H1 (cell line): Measurements from ENCODE around the gene ADCK2. TPM values are rescaled to one million over a fixed set of nuclear protein-coding genes. Genes with fewer than 3 reads are reported as not detected.
A peak's percentile ranks its signal among the peaks of the same experiment; 100 is the strongest.

Experiments
- BACH1 ChIP-seq: IDR thresholded peaks from 2 replicates; pipeline ENCODE4 v1.6.1; 2012; ENCODE audit warnings: low read length, improper control_type of control experiment
- CBX5 ChIP-seq: fragments of 300-800, 300-1000 bp; sonication (generic); IDR thresholded peaks from 2 replicates; pipeline ENCODE4 v1.7.1; 2016; ENCODE audit warnings: antibody characterized with exemption, low read length, low read depth
- FOSL1 ChIP-seq: IDR thresholded peaks from 2 replicates; pipeline ENCODE4 v1.6.1; 2011; ENCODE audit warnings: mild to moderate bottlenecking, low read depth, low read length, moderate library complexity; ENCODE audit not compliant: insufficient read depth
- GTF2F1 ChIP-seq: IDR thresholded peaks from 2 replicates; pipeline ENCODE4 v1.6.1; 2012; ENCODE audit warnings: low read depth, low read length, improper control_type of control experiment, borderline replicate concordance
- HDAC2 ChIP-seq, 2 experiments: fragments of 300-600 bp in 1 of 2; sonication (generic) in 1 of 2; IDR thresholded peaks; 2 replicates each; pipeline ENCODE4 v1.6.1; 2011 to 2012; ENCODE audit warnings: low read depth in 2 of 2, low read length in 2 of 2, mild to moderate bottlenecking in 2 of 2, moderate library complexity in 2 of 2, borderline replicate concordance in 1 of 2, inconsistent platforms in 1 of 2
- KDM4A ChIP-seq: IDR thresholded peaks from one replicate; pipeline ENCODE4 v1.7.1; 2012; ENCODE audit warnings: low read depth, mild to moderate bottlenecking, moderate library complexity, low read length, inconsistent platforms; ENCODE audit not compliant: severe bottlenecking
- NANOG ChIP-seq: IDR thresholded peaks from 2 replicates; pipeline ENCODE4 v1.6.1; 2011; ENCODE audit warnings: low read length, low read depth, mild to moderate bottlenecking, inconsistent platforms; ENCODE audit not compliant: insufficient read depth, poor library complexity, severe bottlenecking
- POLR2A ChIP-seq, 2 experiments: IDR thresholded peaks; 1 replicate in 1 of 2; 2 replicates in 1 of 2; pipeline ENCODE4 v1.6.1; 2011; ENCODE audit warnings: low read depth in 2 of 2, low read length in 2 of 2, mild to moderate bottlenecking in 2 of 2; ENCODE audit errors: control extremely low read depth in 1 of 2
- POLR2AphosphoS5 ChIP-seq: IDR thresholded peaks from 2 replicates; pipeline ENCODE4 v1.6.1; 2011; ENCODE audit warnings: low read depth, low read length
- SAP30 ChIP-seq: fragments of 300-600 bp; sonication (generic); IDR thresholded peaks from 2 replicates; pipeline ENCODE4 v1.7.1; 2012; ENCODE audit warnings: low read length, moderate library complexity, mild to moderate bottlenecking, inconsistent platforms; ENCODE audit not compliant: insufficient read depth, insufficient replicate concordance
- SIRT6 ChIP-seq: IDR thresholded peaks from one replicate; pipeline ENCODE4 v1.7.1; 2012; ENCODE audit warnings: low read length, inconsistent platforms
- TEAD4 ChIP-seq: IDR thresholded peaks from 2 replicates; pipeline ENCODE4 v1.6.1; 2012; ENCODE audit warnings: low read depth, low read length, inconsistent platforms, mixed read lengths
- YY1 ChIP-seq: IDR thresholded peaks from 2 replicates; pipeline ENCODE4 v1.6.1; 2011; ENCODE audit warnings: low read depth, mild to moderate bottlenecking, low read length
- polyA plus RNA-seq, 7 experiments: library from polyadenylated mRNA; depleted of rRNA in 3 of 7; stranded (reverse) in 5 of 7; unstranded in 2 of 7; fragments of >200 nt in 5 of 7; fragments of 200-250 nt in 2 of 7; gene quantifications; 1 replicate in 5 of 7; 2 replicates in 1 of 7; 4 replicates in 1 of 7; pipeline versions ENCODE4 v1.2.1 to v1.2.3, GENCODE V29; 2011 to 2013; ENCODE audit warnings: missing spikeins in 2 of 7, mixed read lengths in 2 of 7
- total RNA-seq: library from RNA; stranded (reverse); fragmentation: NEBNext Ultra II Directional; extraction: Animal tissue kit (Norgen Biotek cat#: 25700); gene quantifications from 2 replicates; pipeline ENCODE4 v1.2.1, GENCODE V29; 2021
- TF ChIP-seq, protein P1 (sequence below): IDR thresholded peaks from 2 replicates; pipeline ENCODE4 v1.6.1; 2011; ENCODE audit warnings: low read depth, mild to moderate bottlenecking, low read length; ENCODE audit not compliant: insufficient read depth
- TF ChIP-seq, protein P2 (sequence below): IDR thresholded peaks from 2 replicates; pipeline ENCODE4 v1.6.1; 2012; ENCODE audit warnings: inconsistent platforms
- TF ChIP-seq, protein P3 (sequence below), 3 experiments: IDR thresholded peaks; 1 replicate in 2 of 3; 2 replicates in 1 of 3; pipeline versions ENCODE4 v1.5.1 to v1.6.1; 2011; ENCODE audit warnings: low read length in 3 of 3, mild to moderate bottlenecking in 3 of 3, inconsistent platforms in 2 of 3, low read depth in 1 of 3, moderate library complexity in 1 of 3; ENCODE audit not compliant: insufficient read depth in 1 of 3; ENCODE audit errors: control extremely low read depth in 1 of 3

Gene ADCK2
- total and polyA plus RNA-seq, 2 of the 8 experiments (the other 6 are each of a cell fraction or from before 2014, with no cell fraction given): 6.9 to 11.7 TPM

- no peak for TF ChIP-seq HDAC2 (IDR thresholded peaks at IDR 0.05; ENCODE audit: borderline replicate concordance in 1 of 2, low read depth in 2 of 2, low read length in 2 of 2)
- TF ChIP-seq SAP30: no peak
- no peak for TF ChIP-seq TEAD4
- TF ChIP-seq CBX5: no peak
- no peak for TF ChIP-seq POLR2A (IDR thresholded peaks at IDR 0.05; ENCODE audit: control extremely low read depth in 1 of 2, low read depth in 2 of 2, low read length in 2 of 2)
- TF ChIP-seq, protein P1, sequence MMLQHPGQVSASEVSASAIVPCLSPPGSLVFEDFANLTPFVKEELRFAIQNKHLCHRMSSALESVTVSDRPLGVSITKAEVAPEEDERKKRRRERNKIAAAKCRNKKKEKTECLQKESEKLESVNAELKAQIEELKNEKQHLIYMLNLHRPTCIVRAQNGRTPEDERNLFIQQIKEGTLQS: no peak
- TF ChIP-seq BACH1: 0 out of 2 replicates have a peak, but pooled peaks have one; percentile 15
- TF ChIP-seq SIRT6: no peak
- no peak for TF ChIP-seq FOSL1
- TF ChIP-seq, protein P2, sequence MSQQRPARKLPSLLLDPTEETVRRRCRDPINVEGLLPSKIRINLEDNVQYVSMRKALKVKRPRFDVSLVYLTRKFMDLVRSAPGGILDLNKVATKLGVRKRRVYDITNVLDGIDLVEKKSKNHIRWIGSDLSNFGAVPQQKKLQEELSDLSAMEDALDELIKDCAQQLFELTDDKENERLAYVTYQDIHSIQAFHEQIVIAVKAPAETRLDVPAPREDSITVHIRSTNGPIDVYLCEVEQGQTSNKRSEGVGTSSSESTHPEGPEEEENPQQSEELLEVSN: peak; percentile 9; the same call in 1 of the 2 replicates
- no peak for TF ChIP-seq KDM4A
- TF ChIP-seq NANOG: no peak
- TF ChIP-seq POLR2AphosphoS5: peak; percentile 17; the same call in 1 of the 2 replicates
- TF ChIP-seq, protein P3, sequence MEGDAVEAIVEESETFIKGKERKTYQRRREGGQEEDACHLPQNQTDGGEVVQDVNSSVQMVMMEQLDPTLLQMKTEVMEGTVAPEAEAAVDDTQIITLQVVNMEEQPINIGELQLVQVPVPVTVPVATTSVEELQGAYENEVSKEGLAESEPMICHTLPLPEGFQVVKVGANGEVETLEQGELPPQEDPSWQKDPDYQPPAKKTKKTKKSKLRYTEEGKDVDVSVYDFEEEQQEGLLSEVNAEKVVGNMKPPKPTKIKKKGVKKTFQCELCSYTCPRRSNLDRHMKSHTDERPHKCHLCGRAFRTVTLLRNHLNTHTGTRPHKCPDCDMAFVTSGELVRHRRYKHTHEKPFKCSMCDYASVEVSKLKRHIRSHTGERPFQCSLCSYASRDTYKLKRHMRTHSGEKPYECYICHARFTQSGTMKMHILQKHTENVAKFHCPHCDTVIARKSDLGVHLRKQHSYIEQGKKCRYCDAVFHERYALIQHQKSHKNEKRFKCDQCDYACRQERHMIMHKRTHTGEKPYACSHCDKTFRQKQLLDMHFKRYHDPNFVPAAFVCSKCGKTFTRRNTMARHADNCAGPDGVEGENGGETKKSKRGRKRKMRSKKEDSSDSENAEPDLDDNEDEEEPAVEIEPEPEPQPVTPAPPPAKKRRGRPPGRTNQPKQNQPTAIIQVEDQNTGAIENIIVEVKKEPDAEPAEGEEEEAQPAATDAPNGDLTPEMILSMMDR (IDR thresholded peaks at IDR 0.05; ENCODE audit: control extremely low read depth in 1 of 3, insufficient read depth in 1 of 3, low read depth in 1 of 3, low read length in 3 of 3): no peak
- no peak for TF ChIP-seq GTF2F1
- TF ChIP-seq YY1: peak; percentile 52; the same call in 1 of the 2 replicates
Measured at GRCh38 chr7:140672382-140673062, at the start of gene ADCK2 (continued).
